GM12878 (cell line): Measurements from ENCODE around the gene MYMK. TPM values are rescaled to one million over a fixed set of nuclear protein-coding genes. Genes with fewer than 3 reads are reported as not detected.

Experiments
- ATAC-seq: fragments of 200-7000 bp; cut with Tn5 transposase; 3 replicates; pipeline ENCODE4 v1.9.1; 2020; ENCODE audit warnings: mild to moderate bottlenecking, moderate library complexity
- BruUV-seq: library from RNA; stranded (reverse); fragments of 400-500 nt; replicated peaks from 2 replicates; lab custom pipeline; 2021; lab: Mats Ljungman, UMichigan
- CTCF ChIA-PET: fragments of 300-600 bp; sonication (Branson Sonifier 250); formaldehyde crosslinking; extraction: SDS; loops from one replicate; lab custom pipeline; 2021; ENCODE audit warnings: inconsistent platforms; lab: Yijun Ruan, JAX
- POLR2A ChIA-PET: fragments of 350-600 bp; formaldehyde crosslinking; extraction: SDS; loops from one replicate; lab custom pipeline; 2021; ENCODE audit warnings: inconsistent platforms; lab: Charles Lee
- RAD21 ChIA-PET: fragments of 300-600 bp; sonication (Branson Sonifier 250); formaldehyde crosslinking; loops from one replicate; lab custom pipeline; 2023; ENCODE audit warnings: antibody characterized with exemption; ENCODE audit not compliant: unreplicated experiment; lab: Charles Lee
- SMC1A ChIA-PET: fragments of 300-600 bp; sonication (Branson Sonifier 250); formaldehyde crosslinking; loops from one replicate; lab custom pipeline; 2023; ENCODE audit not compliant: unreplicated experiment, uncharacterized antibody; lab: Charles Lee
- DNase-seq: peaks from one replicate; pipeline ENCODE4 v3.0.0-alpha.2; 2011; ENCODE audit warnings: low read depth, low spot score
- FAIRE-seq: peaks from 3 replicates; lab custom pipeline; 2011; peaks lifted over from hg19 to GRCh38; lab: Jason Lieb, UNC
- H2AFZ ChIP-seq: 2 replicates; pipeline ENCODE4 v1.6.0; 2011; ENCODE audit warnings: low read depth, low read length, control low read depth; ENCODE audit not compliant: control insufficient read depth
- H3K27ac ChIP-seq: 2 replicates; pipeline ENCODE4 v1.5.1; 2011; ENCODE audit warnings: control low read depth; ENCODE audit not compliant: control insufficient read depth, insufficient read depth
- H3K27me3 ChIP-seq, 2 experiments: replicated peaks in 1 of 2; 2 replicates each; pipeline versions ENCODE4 v1.6.0 to v1.6.1; 2011; ENCODE audit warnings: low read length in 1 of 2; ENCODE audit not compliant: control insufficient read depth in 2 of 2, insufficient read depth in 2 of 2
- H3K36me3 ChIP-seq, 2 experiments: 2 replicates each; pipeline ENCODE4 v1.5.1; 2011; ENCODE audit warnings: low read length in 1 of 2; ENCODE audit not compliant: control insufficient read depth in 2 of 2, insufficient read depth in 2 of 2
- H3K4me1 ChIP-seq: 2 replicates; pipeline ENCODE4 v1.6.1; 2011; ENCODE audit warnings: mild to moderate bottlenecking, low read length, moderate library complexity, mixed read lengths; ENCODE audit not compliant: control insufficient read depth, insufficient read depth
- H3K4me2 ChIP-seq: 2 replicates; pipeline ENCODE4 v1.6.0; 2011; ENCODE audit warnings: control low read depth; ENCODE audit not compliant: control insufficient read depth, insufficient read depth
- H3K4me3 ChIP-seq: fragments of 200-600 bp; sonication (generic); 2 replicates; pipeline ENCODE4 v1.5.1; 2016
- H3K79me2 ChIP-seq: 2 replicates; pipeline ENCODE4 v1.6.0; 2011; ENCODE audit warnings: low read length; ENCODE audit not compliant: control insufficient read depth, insufficient read depth
- H3K9ac ChIP-seq: 2 replicates; pipeline ENCODE4 v1.8.0; 2011; ENCODE audit warnings: low read length, control low read depth, mixed read lengths; ENCODE audit not compliant: control insufficient read depth, insufficient read depth
- H3K9me3 ChIP-seq: replicated peaks from 3 replicates; pipeline ENCODE4 v1.5.1; 2011; ENCODE audit warnings: mild to moderate bottlenecking, low read length; ENCODE audit not compliant: control insufficient read depth, insufficient read depth
- H4K20me1 ChIP-seq: 2 replicates; pipeline ENCODE4 v1.6.0; 2011; ENCODE audit not compliant: control insufficient read depth, insufficient read depth
- ATF3 ChIP-seq: IDR thresholded peaks from 2 replicates; pipeline ENCODE4 v1.6.1; 2011; ENCODE audit warnings: low read depth, mild to moderate bottlenecking, low read length, moderate library complexity, borderline replicate concordance; ENCODE audit errors: extremely low read depth
- BHLHE40 ChIP-seq, 2 experiments: fragments of 450-650 bp in 1 of 2; IDR thresholded peaks; 2 replicates each; pipeline ENCODE4 v1.6.1; 2011 to 2017; ENCODE audit warnings: low read depth in 2 of 2, borderline replicate concordance in 1 of 2, improper control_type of control experiment in 1 of 2, low read length in 1 of 2, mild to moderate bottlenecking in 1 of 2
- CHD2 ChIP-seq: IDR thresholded peaks from 2 replicates; pipeline ENCODE4 v1.6.1; 2011; ENCODE audit warnings: low read depth, low read length, improper control_type of control experiment, borderline replicate concordance
- CUX1 ChIP-seq: IDR thresholded peaks from 2 replicates; pipeline ENCODE4 v1.6.1; 2012; ENCODE audit warnings: improper control_type of control experiment, low read depth, low read length; ENCODE audit not compliant: insufficient replicate concordance
- GABPA ChIP-seq: IDR thresholded peaks from 2 replicates; pipeline ENCODE4 v1.6.1; 2014; ENCODE audit warnings: antibody characterized with exemption, low read depth, mild to moderate bottlenecking, inconsistent platforms
- IKZF2 ChIP-seq, 2 experiments: fragments of 450-650 bp; IDR thresholded peaks; 2 replicates each; pipeline ENCODE4 v1.6.1; 2017; ENCODE audit warnings: mild to moderate bottlenecking in 2 of 2, moderate library complexity in 2 of 2
- IRF5 ChIP-seq: fragments of 450-650 bp; IDR thresholded peaks from 2 replicates; pipeline ENCODE4 v1.6.1; 2017; ENCODE audit warnings: borderline replicate concordance
- MEF2B ChIP-seq: fragments of 450-650 bp; IDR thresholded peaks from 2 replicates; pipeline ENCODE4 v1.6.1; 2018; ENCODE audit warnings: mild to moderate bottlenecking, moderate library complexity; ENCODE audit not compliant: partially characterized antibody, poor library complexity, severe bottlenecking
- NR2C1 ChIP-seq: fragments of 450-650 bp; IDR thresholded peaks from 2 replicates; pipeline ENCODE4 v1.6.1; 2017; ENCODE audit warnings: antibody characterized with exemption, mild to moderate bottlenecking, moderate library complexity
- NRF1 ChIP-seq: conservative IDR thresholded peaks from 2 replicates; pipeline ENCODE4 v1.6.1; 2011; ENCODE audit warnings: mild to moderate bottlenecking, low read depth, low read length, improper control_type of control experiment
- SMAD5 ChIP-seq: IDR thresholded peaks from 2 replicates; pipeline ENCODE4 v1.6.1; 2016; ENCODE audit warnings: antibody characterized with exemption, low read depth
- SMARCA5 ChIP-seq: fragments of 450-650 bp; IDR thresholded peaks from 2 replicates; pipeline ENCODE4 v1.6.1; 2017; ENCODE audit warnings: mild to moderate bottlenecking
- SREBF2 ChIP-seq: IDR thresholded peaks from 2 replicates; pipeline ENCODE4 v1.6.1; 2012; ENCODE audit warnings: mild to moderate bottlenecking, low read length
- ZBTB4 ChIP-seq: fragments of 450-650 bp; formaldehyde crosslinking; IDR thresholded peaks from 2 replicates; pipeline ENCODE4 v1.4.0; 2022; ENCODE audit warnings: mild to moderate bottlenecking, moderate library complexity
- WGBS: methylation state at CpG from one replicate; pipeline ENCODE4 v1.1.6; 2016; ENCODE audit warnings: low lambda C conversion rate; ENCODE audit not compliant: insufficient replicate concordance, insufficient coverage; ENCODE audit errors: missing lambda C conversion rate; 5-methylcytosine and 5-hydroxymethylcytosine counted together
- in situ Hi-C: fragments of 300-500 bp; cut with MboI; formaldehyde crosslinking; loops from 9 replicates; pipeline ENCODE4 v1.14.3; 2018; ENCODE audit warnings: mixed read lengths
- intact Hi-C: fragments of 100-400 bp; cut with micrococcal nuclease; formaldehyde crosslinking; loops from one replicate; pipeline ENCODE4 v1.14.2; 2022; ENCODE audit not compliant: unreplicated experiment
- polyA plus RNA-seq, 11 experiments: library from polyadenylated mRNA; depleted of rRNA in 4 of 11; unstranded in 6 of 11; stranded (reverse) in 5 of 11; fragments of >200 nt; fragmentation: Nextera tagmentation in 4 of 11; fragmentation: Illumina TruSeq in 1 of 11; extraction: Ambion mirVana in 4 of 11; extraction: Trizol in 1 of 11; gene quantifications; 1 replicate in 1 of 11; 2 replicates in 10 of 11; pipeline versions ENCODE4 v1.2.1 to v1.2.3, GENCODE V29; 2011 to 2016; ENCODE audit warnings: inconsistent platforms in 2 of 11, missing spikeins in 2 of 11, low read depth in 1 of 11
- total RNA-seq, 4 experiments: library from RNA; depleted of rRNA in 3 of 4; stranded (reverse); fragments of >200 nt in 3 of 4; fragmentation: Illumina TruSeq in 1 of 4; extraction: Trizol in 1 of 4; gene quantifications; 2 replicates each; pipeline versions ENCODE4 v1.2.1 to v1.2.3, GENCODE V29; 2013 to 2021

Gene MYMK
- total and polyA plus RNA-seq, 10 of the 15 experiments (the other 5 are each of a cell fraction or from before 2014, with no cell fraction given): not detected

- ChIA-PET RAD21 (no interaction called here), CTCF (no interaction called here), POLR2A (no interaction called here), SMC1A (no interaction called here)
- H3K9me3 ChIP-seq: peaks cover 6% of the 10 kb centered on the region; the same call in 2 of the 3 replicates
- H2AFZ ChIP-seq: no peak overlapping the region
- H3K4me1 ChIP-seq: no peaks in the 10 kb centered on the region
- 73% methylated on average over 18 of the region's 18 CpGs for WGBS
- H3K27me3 ChIP-seq: no peaks in the 10 kb centered on the region; a peak in 1 of 4 replicates
- BruUV-seq: no TSS peak
- H3K9ac ChIP-seq: no peak overlapping the region
- no peaks in the 10 kb centered on the region for H3K36me3 ChIP-seq
- intact Hi-C loops (no loop called here), in situ Hi-C loops (no loop called here)
- no peak for FAIRE-seq
- DNase-seq: no peak
- no peak for ATAC-seq
- H3K4me3 ChIP-seq: no peak overlapping the region
- no peaks in the 10 kb centered on the region for H4K20me1 ChIP-seq
- no peak overlapping the region for H3K27ac ChIP-seq
- H3K4me2 ChIP-seq: no peak overlapping the region
- H3K79me2 ChIP-seq: no peaks in the 10 kb centered on the region
- TF ChIP-seq IKZF2 (IDR thresholded peaks at IDR 0.05) (no peak), SMARCA5 (no peak), NRF1 (no peak), SREBF2 (no peak), NR2C1 (no peak), CHD2 (no peak), ZBTB4 (CRISPR knock-in tag) (no peak), CUX1 (no peak), IRF5 (no peak), ATF3 (no peak), GABPA (no peak), MEF2B (no peak), SMAD5 (no peak), BHLHE40 (IDR thresholded peaks at IDR 0.05; ENCODE audit: borderline replicate concordance in 1 of 2, low read depth in 2 of 2, low read length in 1 of 2) (no peak)
These were observed 18.1 kb downstream of the MYMK start for GRCh38 chr9:133506653-133507038.
